GM04503 (cell line): ENCODE data around the gene SLC8A2.

ENCODE experiments used
- DNase-seq: peaks from one replicate; pipeline ENCODE4 v3.0.0-alpha.2; 2012; ENCODE audit warnings: low read depth

Gene SLC8A2

DNA sequence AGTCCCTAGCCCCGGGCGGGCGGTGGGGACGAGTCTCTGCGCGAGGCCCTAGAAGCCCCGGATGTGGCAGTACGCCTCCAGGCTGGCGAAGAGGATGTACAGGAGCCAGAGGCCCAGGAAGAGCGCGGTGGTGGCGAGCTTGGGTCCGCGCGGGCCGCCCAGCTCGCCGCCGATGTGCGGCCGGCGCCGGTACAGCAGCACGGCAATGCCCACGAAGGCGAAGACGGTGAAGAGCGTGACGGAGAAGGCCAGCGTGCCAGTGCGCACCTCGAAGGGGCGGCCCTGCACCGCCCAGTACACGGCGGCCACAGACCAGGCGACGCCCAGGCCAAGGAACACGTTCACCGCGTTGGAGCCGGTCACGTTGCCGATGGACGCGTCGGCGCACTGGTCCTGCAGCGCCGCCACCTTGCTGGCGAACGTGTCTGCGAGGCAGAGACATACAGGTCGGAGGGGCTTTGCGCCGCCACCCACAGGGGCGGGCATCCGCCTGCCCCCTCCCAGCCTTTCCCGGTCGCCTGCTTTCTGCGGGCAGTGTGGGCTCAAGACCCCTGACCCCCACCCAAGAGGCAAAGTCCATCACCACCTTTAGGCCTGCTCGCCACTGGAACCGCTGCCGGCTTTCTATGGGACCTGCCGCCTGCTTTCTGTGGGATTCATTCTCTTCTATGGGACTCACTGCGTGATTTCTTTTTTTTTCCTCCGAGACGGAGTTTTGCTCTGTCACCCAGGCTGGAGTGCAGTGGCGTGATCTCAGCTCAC is 41.5 kb downstream of the SLC8A2 start:
- no peak for DNase-seq

- no peak for DNase-seq
These were observed 42.4 kb downstream of the SLC8A2 start for GRCh38 chr19:47429140-47429793.

GRCh38 chr19:47428177-47428894 is 43.4 kb downstream of the SLC8A2 start:
- DNase-seq = peak; percentile 89

DNA sequence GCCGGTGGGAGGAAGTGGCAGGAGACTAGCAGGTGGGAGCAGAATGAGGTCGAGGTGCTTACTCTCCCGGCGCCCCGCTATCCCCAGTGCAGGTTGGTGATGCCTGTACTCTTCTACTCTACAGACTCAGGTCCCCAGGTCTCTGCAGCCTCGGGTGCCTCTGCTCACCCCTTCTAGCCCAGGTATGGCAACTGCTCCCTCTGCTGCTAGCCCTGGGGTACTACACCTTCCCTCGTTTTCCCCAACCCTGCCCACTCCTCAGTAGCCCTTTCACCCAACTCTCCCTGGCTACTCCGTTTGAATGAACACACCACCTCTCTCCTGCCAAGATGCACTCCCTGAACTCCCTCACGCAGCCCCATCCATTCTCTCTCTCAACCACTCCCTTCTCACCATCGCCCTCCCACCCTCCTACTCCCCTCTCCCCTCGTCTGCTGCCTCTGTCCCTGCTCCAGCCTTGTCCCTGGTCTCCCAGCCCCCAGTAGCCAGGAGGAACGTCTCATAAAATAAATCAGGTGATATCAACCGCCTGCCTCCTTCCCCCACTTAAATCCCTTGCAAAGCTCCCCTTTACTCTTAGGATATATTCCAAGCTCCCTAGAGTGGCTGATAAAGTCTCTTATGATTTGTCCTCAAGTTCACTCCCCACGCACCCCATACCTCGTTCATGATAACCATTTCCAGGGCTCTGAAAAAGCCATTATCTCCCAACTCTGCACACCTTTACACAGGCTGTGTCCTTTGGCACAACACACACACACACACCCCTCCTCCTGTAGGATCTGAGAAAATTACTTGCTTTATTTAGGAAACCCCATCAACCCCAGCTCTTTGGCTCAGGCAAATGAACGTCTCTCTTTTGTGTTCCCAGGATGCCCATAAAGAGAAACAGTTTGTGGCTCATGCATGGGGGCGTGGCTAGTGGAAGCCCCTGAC is 44.2 kb downstream of the SLC8A2 start:
- DNase-seq = no peak

- no peak for DNase-seq
These were observed 48.4 kb downstream of the SLC8A2 start for GRCh38 chr19:47423203-47423882.

- no peak for DNase-seq
These were observed 49.1 kb downstream of the SLC8A2 start for GRCh38 chr19:47422417-47423163.

GRCh38 chr19:47421844-47422395 is 49.8 kb downstream of the SLC8A2 start:
- DNase-seq = no peak

DNA sequence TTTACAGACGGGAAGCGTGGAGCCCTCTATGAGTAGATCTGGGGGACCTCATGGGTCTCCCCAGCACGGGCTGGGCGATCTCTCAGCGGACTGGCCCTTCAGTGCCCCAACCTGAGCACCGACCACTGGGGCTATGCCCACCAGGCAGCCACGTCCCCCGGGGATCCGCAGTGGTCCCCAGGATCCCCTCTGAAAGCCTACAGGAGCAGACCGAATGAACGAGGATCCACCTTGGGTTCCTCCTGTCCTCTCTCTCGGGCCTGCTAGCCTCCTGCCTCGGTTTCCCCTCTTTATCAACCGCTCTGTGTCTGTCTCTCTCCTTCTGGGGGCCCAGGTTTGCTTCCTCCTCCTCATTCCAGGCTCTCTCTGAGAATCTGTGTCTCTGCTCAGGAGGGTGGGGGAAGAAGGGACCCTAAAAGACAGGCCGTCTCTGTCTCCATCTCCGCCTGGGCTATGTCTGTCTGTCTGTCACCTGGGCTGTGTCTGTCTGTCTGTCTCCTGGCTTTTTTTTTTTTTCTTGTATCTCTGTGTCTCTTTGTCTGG is 50.4 kb downstream of the SLC8A2 start:
- no peak for DNase-seq

GRCh38 chr19:47419789-47420188 is 51.9 kb downstream of the SLC8A2 start:
- DNase-seq = no peak

DNA sequence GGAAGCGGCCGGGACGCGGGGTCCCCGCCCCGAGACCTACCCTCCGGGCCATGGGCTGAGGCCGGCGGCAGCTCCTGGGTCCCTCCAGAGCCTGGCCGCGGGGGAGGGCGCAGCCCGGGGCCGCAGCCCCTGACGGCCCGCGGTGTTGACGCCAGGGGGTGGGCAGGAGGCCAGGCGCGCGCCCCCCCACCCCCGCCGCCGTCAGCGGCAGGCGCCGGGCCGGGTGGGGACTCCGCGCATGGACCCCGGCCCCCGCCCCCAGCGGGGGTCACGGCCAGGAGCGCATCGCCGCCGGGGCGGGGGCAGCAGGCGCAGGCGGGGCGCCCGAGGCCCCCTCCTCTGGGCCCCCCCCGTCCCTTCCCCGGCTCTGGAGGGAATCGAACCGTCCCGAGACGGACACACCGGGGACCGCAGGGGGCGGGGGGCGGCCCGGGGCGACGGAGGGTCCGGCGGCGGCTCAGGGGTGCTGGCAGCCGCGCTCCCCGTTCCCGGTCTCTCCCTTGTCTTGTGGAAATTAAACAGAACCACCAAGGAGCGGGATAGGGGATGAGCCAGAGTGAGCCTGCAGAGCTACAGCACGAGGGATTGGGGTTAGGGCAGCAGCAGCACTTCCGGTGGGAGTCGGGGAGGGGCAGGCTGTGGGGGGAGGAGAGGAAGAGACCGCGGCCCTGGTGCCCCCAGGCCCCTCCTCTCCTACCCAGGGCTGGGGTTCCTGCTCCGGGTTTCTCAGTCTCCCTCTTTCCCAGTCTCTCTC is 52.5 kb downstream of the SLC8A2 start, which contains the start of gene MEIS3:
Gene MEIS3, minus strand, starts transcription at position 498 of the 754 bp plus-strand sequence. Its CDS starts 446 bp downstream, at position 52.
- no peak for DNase-seq

DNA sequence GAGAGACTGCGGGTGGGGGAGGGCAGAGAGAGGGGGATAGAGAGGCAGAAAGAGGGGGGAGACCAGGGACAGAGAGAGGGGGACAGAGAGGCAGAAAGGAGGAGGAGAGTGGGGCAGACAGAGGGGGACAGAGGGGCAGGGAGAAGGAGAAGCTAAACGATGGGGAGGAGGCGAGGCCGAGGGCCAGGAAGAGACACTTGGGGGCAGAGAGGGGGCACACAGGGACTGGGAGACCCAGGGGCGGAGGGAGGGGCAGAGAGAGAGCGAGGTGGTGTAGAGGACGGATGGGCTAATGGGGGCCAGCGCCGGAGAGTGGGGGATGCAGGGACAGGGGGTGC is 53.0 kb downstream of the SLC8A2 start:
- no peak for DNase-seq

- DNase-seq = no peak
These were observed 53.7 kb downstream of the SLC8A2 start for GRCh38 chr19:47417746-47418691.

DNA sequence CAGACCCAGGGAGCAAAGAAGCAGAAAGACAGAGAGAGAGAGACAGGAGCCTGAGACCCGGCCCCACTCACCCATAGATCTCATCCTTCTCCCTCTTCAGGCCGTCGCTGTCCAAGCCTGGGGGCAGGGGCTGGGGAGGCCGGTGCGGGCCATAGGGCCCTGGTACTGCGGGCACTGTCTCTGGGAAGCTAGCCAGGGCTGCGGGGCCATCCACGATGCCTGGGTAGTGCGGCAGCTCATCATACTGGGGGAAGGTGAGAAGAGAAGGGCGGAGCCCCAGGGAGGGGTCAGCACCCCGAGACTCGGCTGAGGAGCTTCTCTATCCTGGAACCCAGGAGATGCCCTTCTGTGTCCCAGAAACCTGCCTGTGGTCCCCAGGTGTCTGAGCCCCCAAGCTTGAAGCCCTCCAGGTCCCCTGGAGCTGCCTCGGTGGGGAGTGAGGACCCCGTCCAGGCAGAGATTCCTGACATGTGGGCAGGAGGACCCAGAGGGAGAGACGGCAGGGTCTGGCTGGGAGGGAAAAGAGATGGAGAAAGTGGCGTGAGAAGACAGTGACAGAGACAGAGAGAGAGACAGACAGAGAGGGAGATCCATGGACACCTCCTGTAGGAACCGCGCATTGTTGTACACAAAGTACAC is 54.5 kb downstream of the SLC8A2 start:
- DNase-seq = no peak

DNA sequence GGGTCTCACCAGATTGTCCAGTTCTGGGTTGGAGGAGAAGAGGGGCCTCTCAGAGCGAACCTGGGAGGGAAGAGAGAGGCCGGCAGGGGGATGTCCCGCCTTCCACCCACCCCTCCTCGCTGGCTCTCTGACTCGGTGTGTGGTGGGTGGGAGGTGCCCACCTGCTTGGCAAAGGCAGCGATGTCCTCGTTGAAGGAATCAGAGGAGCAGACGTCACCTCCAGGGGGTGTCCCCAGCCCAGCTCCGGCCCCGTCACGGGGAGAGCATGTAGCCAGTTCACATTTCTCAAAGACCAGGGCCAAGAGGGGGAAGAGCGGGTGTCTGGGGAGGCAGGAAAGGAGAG is 55.1 kb downstream of the SLC8A2 start:
- no peak for DNase-seq

- no peak for DNase-seq
These were observed 55.6 kb downstream of the SLC8A2 start for GRCh38 chr19:47415953-47416642.

- no peak for DNase-seq
These were observed 57.2 kb downstream of the SLC8A2 start for GRCh38 chr19:47414469-47414868.

DNA sequence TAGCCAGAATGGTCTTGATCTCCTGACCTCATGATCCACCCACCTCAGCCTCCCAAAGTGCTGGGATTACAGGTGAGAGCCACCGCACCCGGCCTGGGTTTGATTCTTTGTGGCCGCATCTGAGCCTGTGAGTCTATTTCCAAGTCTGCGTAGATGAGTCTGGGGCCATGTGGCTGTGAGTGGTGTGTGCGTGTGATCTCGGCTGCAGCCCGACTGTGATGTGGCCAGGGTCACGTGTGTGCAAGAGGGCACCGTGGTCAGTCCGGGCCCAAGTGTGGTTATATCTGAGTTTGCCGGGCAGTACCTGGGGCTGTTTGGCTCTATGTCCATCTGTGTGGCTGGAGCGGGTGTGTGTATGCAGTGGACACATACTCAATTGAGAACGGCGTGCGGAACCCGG is 57.8 kb downstream of the SLC8A2 start:
- DNase-seq = no peak
